IMR-90 (cell line): ENCODE results near the gene LCAT. TPM values are rescaled to one million over a fixed set of nuclear protein-coding genes. Genes with fewer than 3 reads are reported as not detected.

Experiments used
- ATAC-seq: fragments of 200-7000 bp; cut with Tn5 transposase; 2 replicates; pipeline ENCODE4 v1.9.1; 2020; ENCODE audit warnings: low read depth, mild to moderate bottlenecking, moderate library complexity
- BruUV-seq: library from RNA; stranded (reverse); fragments of 400-500 nt; replicated peaks from 2 replicates; lab custom pipeline; 2021; lab: Mats Ljungman, UMichigan
- CTCF ChIA-PET: fragments of 300-600 bp; formaldehyde crosslinking; extraction: SDS; loops from one replicate; lab custom pipeline; 2021; ENCODE audit warnings: antibody characterized with exemption; lab: Yijun Ruan, JAX
- POLR2A ChIA-PET: fragments of 300-600 bp; sonication (Branson Sonifier 250); formaldehyde crosslinking; loops from one replicate; lab custom pipeline; 2022; ENCODE audit warnings: antibody characterized with exemption; ENCODE audit not compliant: unreplicated experiment; lab: Charles Lee
- DNase-seq: peaks from one replicate; pipeline ENCODE4 v3.0.0; 2013
- H2AFZ ChIP-seq: replicated peaks from 2 replicates; pipeline ENCODE3; 2013; ENCODE audit warnings: low read length, mild to moderate bottlenecking; ENCODE audit not compliant: poor library complexity
- H2AK5ac ChIP-seq: 2 replicates; pipeline ENCODE4 v1.6.1; 2013; ENCODE audit warnings: low read depth, low read length, inconsistent platforms
- H2AK9ac ChIP-seq: replicated peaks from 2 replicates; pipeline ENCODE3; 2013; ENCODE audit warnings: mild to moderate bottlenecking, low read depth, low read length, moderate library complexity; ENCODE audit not compliant: poor library complexity
- H2BK120ac ChIP-seq: 2 replicates; pipeline ENCODE4 v1.6.1; 2013; ENCODE audit warnings: low read depth, low read length, inconsistent platforms
- H2BK15ac ChIP-seq: 3 replicates; pipeline ENCODE4 v1.6.1; 2013; ENCODE audit warnings: low read depth, low read length, inconsistent platforms
- H2BK20ac ChIP-seq: 2 replicates; pipeline ENCODE4 v1.6.1; 2013; ENCODE audit warnings: low read depth, mild to moderate bottlenecking, inconsistent platforms, low read length, moderate library complexity
- H2BK5ac ChIP-seq: 2 replicates; pipeline ENCODE4 v1.6.1; 2013; ENCODE audit warnings: mild to moderate bottlenecking, low read depth, low read length, inconsistent platforms; ENCODE audit not compliant: poor library complexity, severe bottlenecking
- H3K14ac ChIP-seq: replicated peaks from 2 replicates; pipeline ENCODE4 v1.6.1; 2013; ENCODE audit warnings: low read depth, low read length, inconsistent platforms
- H3K18ac ChIP-seq: 2 replicates; pipeline ENCODE4 v1.6.1; 2013; ENCODE audit warnings: low read depth, low read length, control low read depth
- H3K23ac ChIP-seq: 2 replicates; pipeline ENCODE4 v1.6.1; 2013; ENCODE audit warnings: low read depth, low read length, inconsistent platforms
- H3K27ac ChIP-seq: 2 replicates; pipeline ENCODE4 v1.5.1; 2013; ENCODE audit warnings: mild to moderate bottlenecking, control low read depth, low read length; ENCODE audit not compliant: insufficient read depth
- H3K27me3 ChIP-seq: 2 replicates; pipeline ENCODE4 v1.6.1; 2013; ENCODE audit warnings: low read length; ENCODE audit not compliant: control insufficient read depth, insufficient read depth
- H3K36me3 ChIP-seq: 2 replicates; pipeline ENCODE4 v1.6.1; 2013; ENCODE audit warnings: low read length, mixed read lengths; ENCODE audit not compliant: control insufficient read depth, insufficient read depth
- H3K4ac ChIP-seq: 2 replicates; pipeline ENCODE4 v1.6.1; 2013; ENCODE audit warnings: low read depth, low read length, inconsistent platforms
- H3K4me1 ChIP-seq: 2 replicates; pipeline ENCODE4 v1.6.1; 2013; ENCODE audit warnings: low read length, mixed read lengths; ENCODE audit not compliant: control insufficient read depth, insufficient read depth
- H3K4me2 ChIP-seq: 2 replicates; pipeline ENCODE4 v1.6.1; 2013; ENCODE audit warnings: low read depth, mild to moderate bottlenecking, control low read depth, low read length, moderate library complexity
- H3K4me3 ChIP-seq: 2 replicates; pipeline ENCODE4 v1.5.1; 2013; ENCODE audit warnings: low read depth, mild to moderate bottlenecking, control low read depth, low read length, moderate library complexity; ENCODE audit not compliant: insufficient read depth
- H3K56ac ChIP-seq: 2 replicates; pipeline ENCODE4 v1.6.1; 2013; ENCODE audit warnings: low read length, inconsistent platforms; ENCODE audit not compliant: insufficient read depth; ENCODE audit errors: extremely low read depth
- H3K79me1 ChIP-seq, 2 experiments: 2 replicates each; pipeline ENCODE4 v1.6.1; 2013; ENCODE audit warnings: low read length in 2 of 2, inconsistent platforms in 1 of 2, low read depth in 1 of 2
- H3K9ac ChIP-seq: 2 replicates; pipeline ENCODE4 v1.6.1; 2013; ENCODE audit warnings: low read depth, low read length, control low read depth
- H3K9me1 ChIP-seq: 2 replicates; pipeline ENCODE4 v1.6.1; 2013; ENCODE audit warnings: low read length, inconsistent platforms; ENCODE audit not compliant: insufficient read depth
- H3K9me3 ChIP-seq: 2 replicates; pipeline ENCODE4 v1.6.1; 2013; ENCODE audit warnings: low read length; ENCODE audit not compliant: control insufficient read depth, insufficient read depth
- H4K20me1 ChIP-seq: 2 replicates; pipeline ENCODE4 v1.6.1; 2013; ENCODE audit warnings: low read length, inconsistent platforms; ENCODE audit not compliant: insufficient read depth
- H4K5ac ChIP-seq: 2 replicates; pipeline ENCODE4 v1.6.1; 2013; ENCODE audit warnings: mild to moderate bottlenecking, low read depth, low read length, control low read depth
- H4K8ac ChIP-seq, 2 experiments: 2 replicates each; pipeline ENCODE4 v1.6.1; 2013; ENCODE audit warnings: low read depth in 2 of 2, low read length in 2 of 2, control low read depth in 1 of 2, inconsistent platforms in 1 of 2
- H4K91ac ChIP-seq: 2 replicates; pipeline ENCODE4 v1.6.1; 2013; ENCODE audit warnings: low read depth, low read length, inconsistent platforms; ENCODE audit not compliant: insufficient read depth
- CTCF ChIP-seq: conservative IDR thresholded peaks from 2 replicates; pipeline ENCODE4 v1.5.1; 2012; ENCODE audit warnings: mild to moderate bottlenecking, low read depth, low read length, improper control_type of control experiment
- RCOR1 ChIP-seq: IDR thresholded peaks from 2 replicates; pipeline ENCODE4 v1.6.1; 2012; ENCODE audit warnings: mild to moderate bottlenecking, low read length, improper control_type of control experiment; ENCODE audit not compliant: insufficient replicate concordance
- WGBS, 2 experiments: methylation state at CpG; one replicate each; pipeline versions ENCODE4 v1.1.5 to v1.1.7; 2013; ENCODE audit warnings: missing lambda C conversion rate in 2 of 2; ENCODE audit not compliant: insufficient read length in 1 of 2; ENCODE audit errors: extremely low coverage in 2 of 2; 5-methylcytosine and 5-hydroxymethylcytosine counted together
- dilution Hi-C: fragments of 300-500 bp; cut with HindIII; formaldehyde crosslinking; loops from one replicate; pipeline ENCODE4 v1.14.3; 2018; ENCODE audit warnings: low sequenced_read_pairs; ENCODE audit not compliant: unreplicated experiment
- in situ Hi-C: fragments of 300-500 bp; cut with MboI; formaldehyde crosslinking; loops from 3 replicates; pipeline ENCODE4 v1.14.3; 2019; ENCODE audit warnings: low sequenced_read_pairs, inconsistent platforms, mixed read lengths
- intact Hi-C: fragments of 100-400 bp; cut with micrococcal nuclease; formaldehyde crosslinking; loops from 2 replicates; pipeline ENCODE4 v1.10.0; 2022
- polyA plus RNA-seq, 3 experiments: library from polyadenylated mRNA; depleted of rRNA; stranded (reverse); fragments of >200 nt; gene quantifications; 2 replicates each; pipeline ENCODE4 v1.2.3, GENCODE V29; 2012; ENCODE audit warnings: low replicate concordance in 1 of 3
- total RNA-seq: library from RNA; depleted of rRNA; stranded (reverse); fragments of >200 nt; gene quantifications from 2 replicates; pipeline ENCODE4 v1.2.3, GENCODE V29; 2012

The LCAT gene
- total and polyA plus RNA-seq, 2 of the 4 experiments (the other 2 are of a cell fraction): 1.4 to 18.8 TPM

- no peak overlapping the region for H3K27ac ChIP-seq
- H4K8ac ChIP-seq: no peak overlapping the region
- H3K23ac ChIP-seq: no peak overlapping the region
- ATAC-seq (no peak), DNase-seq (no peak)
- H2BK15ac ChIP-seq: no peak overlapping the region
- H3K14ac ChIP-seq: no peak overlapping the region
- no peak overlapping the region for H2AFZ ChIP-seq
- 0 out of 2 replicates have a peak, but pooled peaks have one; percentile 11 for TF ChIP-seq CTCF
- no peak for TF ChIP-seq RCOR1
- intact Hi-C loops (no loop called here), dilution Hi-C loops (no loop called here), in situ Hi-C loops (no loop called here)
- peaks cover 34% of the 10 kb centered on the region for H3K9me1 ChIP-seq
- H2BK5ac ChIP-seq: no peak overlapping the region
- H3K4me3 ChIP-seq: no peak overlapping the region
- H3K4me1 ChIP-seq: peaks cover 23% of the 10 kb centered on the region
- H3K9me3 ChIP-seq: no peaks in the 10 kb centered on the region
- H3K18ac ChIP-seq: no peak overlapping the region
- BruUV-seq: no TSS peak
- no peak overlapping the region for H3K4me2 ChIP-seq
- H3K9ac ChIP-seq: no peak overlapping the region
- WGBS, 2 experiments: 93% methylated on average over 3 of the region's 6 CpGs; no CpG with 5 or more reads in 1 of the 2 experiments
- peaks cover 14 to 87% of the 10 kb centered on the region in 2 experiments for H3K79me1 ChIP-seq
- no peak overlapping the region for H3K56ac ChIP-seq
- H3K36me3 ChIP-seq: peaks cover 21% of the 10 kb centered on the region
- POLR2A ChIA-PET: interaction anchor here (0.6 kb wide), 1 partner anchor 360 kb away, joined by 3 read pairs; no protein-coding TSS in a partner anchor
- H2BK20ac ChIP-seq: no peak overlapping the region
- H3K27me3 ChIP-seq: no peaks in the 10 kb centered on the region
- H4K91ac ChIP-seq: no peak overlapping the region
- H4K20me1 ChIP-seq: peaks cover 75% of the 10 kb centered on the region
- H2AK9ac ChIP-seq: no peak overlapping the region
- no peak overlapping the region for H2BK120ac ChIP-seq
- no peak overlapping the region for H4K5ac ChIP-seq
- no peak overlapping the region for H2AK5ac ChIP-seq
- H3K4ac ChIP-seq: no peak overlapping the region
- CTCF ChIA-PET: no interaction called here
Observed at GRCh38 chr16:67919622-67920221, 24.2 kb downstream of the LCAT start.
